PC-9 (cell line): ENCODE data around the gene USP37. TPM values are rescaled to one million over a fixed set of nuclear protein-coding genes. Genes with fewer than 3 reads are reported as not detected.

Experiments
- BruUV-seq: library from RNA; stranded (reverse); fragments of 400-500 nt; replicated peaks from 2 replicates; lab custom pipeline; 2021; lab: Mats Ljungman, UMichigan
- CTCF ChIA-PET: fragments of 300-600 bp; sonication (Branson Sonifier 250); formaldehyde crosslinking; loops from one replicate; lab custom pipeline; 2022; ENCODE audit warnings: antibody characterized with exemption; lab: Charles Lee
- POLR2A ChIA-PET: fragments of 300-600 bp; sonication (Branson Sonifier 250); formaldehyde crosslinking; loops from one replicate; lab custom pipeline; 2022; ENCODE audit warnings: antibody characterized with exemption; ENCODE audit not compliant: unreplicated experiment; lab: Charles Lee
- DNase-seq, 2 experiments: peaks; one replicate each; pipeline versions ENCODE4 v3.0.0 to v3.0.0-alpha.2; 2015 to 2022; ENCODE audit warnings: mixed read lengths in 1 of 2
- H2AFZ ChIP-seq: fragments of 200-600 bp; sonication (generic); 2 replicates; pipeline ENCODE4 v1.8.1; 2017; ENCODE audit warnings: antibody characterized with exemption
- H3F3A ChIP-seq: fragments of 200-600 bp; sonication (generic); 2 replicates; pipeline ENCODE4 v1.8.1; 2017; ENCODE audit warnings: antibody characterized with exemption, mild to moderate bottlenecking, low read depth; ENCODE audit not compliant: insufficient read depth
- H3K27ac ChIP-seq: fragments of 200-600 bp; sonication (generic); 2 replicates; pipeline ENCODE4 v1.6.1; 2016; ENCODE audit warnings: mixed run types
- H3K27me3 ChIP-seq: fragments of 200-600 bp; sonication (generic); 2 replicates; pipeline ENCODE4 v1.6.1; 2016; ENCODE audit warnings: low read depth, mixed run types; ENCODE audit not compliant: insufficient read depth
- H3K36me3 ChIP-seq: fragments of 200-600 bp; sonication (generic); 2 replicates; pipeline ENCODE4 v1.6.1; 2016; ENCODE audit warnings: low read depth, mixed run types
- H3K4me1 ChIP-seq: fragments of 200-600 bp; sonication (generic); replicated peaks from 2 replicates; pipeline ENCODE4 v1.6.1; 2016; ENCODE audit warnings: mixed run types; ENCODE audit not compliant: insufficient read depth
- H3K4me2 ChIP-seq: fragments of 200-600 bp; sonication (generic); 2 replicates; pipeline ENCODE4 v1.6.1; 2017; ENCODE audit warnings: mixed run types
- H3K4me3 ChIP-seq: fragments of 200-600 bp; sonication (generic); 2 replicates; pipeline ENCODE4 v1.6.1; 2016; ENCODE audit warnings: mixed run types
- H3K79me2 ChIP-seq: fragments of 200-600 bp; sonication (generic); 2 replicates; pipeline ENCODE4 v1.6.1; 2017; ENCODE audit warnings: low read depth, mixed run types
- H3K9me2 ChIP-seq: fragments of 200-600 bp; sonication (generic); 2 replicates; pipeline ENCODE4 v1.8.1; 2017; ENCODE audit warnings: mild to moderate bottlenecking; ENCODE audit not compliant: insufficient read depth
- H3K9me3 ChIP-seq: fragments of 200-600 bp; sonication (generic); 2 replicates; pipeline ENCODE4 v1.8.1; 2016; ENCODE audit warnings: low read depth; ENCODE audit not compliant: insufficient read depth
- H4K20me1 ChIP-seq: fragments of 200-600 bp; sonication (generic); 2 replicates; pipeline ENCODE4 v1.8.1; 2017; ENCODE audit not compliant: insufficient read depth
- CTCF ChIP-seq: fragments of 200-600 bp; sonication (generic); conservative IDR thresholded peaks from 2 replicates; pipeline ENCODE4 v1.6.1; 2017; ENCODE audit warnings: mixed run types, antibody characterized with exemption, mild to moderate bottlenecking, moderate library complexity
- EZH2 ChIP-seq: fragments of 200-600 bp; sonication (generic); IDR thresholded peaks from 2 replicates; pipeline ENCODE4 v1.8.0; 2017; ENCODE audit warnings: antibody characterized with exemption, low read depth
- intact Hi-C: fragments of 100-400 bp; cut with micrococcal nuclease; formaldehyde crosslinking; loops from one replicate; pipeline ENCODE4 v1.10.0; 2022; ENCODE audit not compliant: unreplicated experiment
- microRNA-seq: library from miRNA; unstranded; fragments of <30 nt; microRNA quantifications from one replicate; pipeline ENCODE4 v1.2.0, GENCODE V29; 2021; ENCODE audit warnings: borderline number of aligned reads, borderline replicate concordance
- total RNA-seq: library from RNA; stranded (reverse); gene quantifications from 2 replicates; pipeline ENCODE4 v1.2.3, GENCODE V29; 2021

The USP37 gene
- total RNA-seq, 1 experiment from 2014 or later, result 15.4 TPM

- H3K27ac ChIP-seq, result no peak overlapping the region
- H3K79me2 ChIP-seq, result peaks cover 30% of the 10 kb centered on the region
- no peaks in the 10 kb centered on the region for H3K9me2 ChIP-seq
- peaks cover 21% of the 10 kb centered on the region for H3K4me1 ChIP-seq
- intact Hi-C loops, result no loop called here
- POLR2A ChIA-PET, result no interaction called here
- no peaks in the 10 kb centered on the region for H3K36me3 ChIP-seq
- DNase-seq, result no peak
- peaks cover 26% of the 10 kb centered on the region; the same call in 1 of the 2 replicates for H3F3A ChIP-seq
- no peaks in the 10 kb centered on the region for H3K9me3 ChIP-seq
- BruUV-seq, result no TSS peak
- H2AFZ ChIP-seq, result no peak overlapping the region
- H4K20me1 ChIP-seq, result peaks cover 6% of the 10 kb centered on the region; the same call in 1 of the 2 replicates
- H3K27me3 ChIP-seq, result no peaks in the 10 kb centered on the region
- H3K4me3 ChIP-seq, result no peak overlapping the region
- no peak overlapping the region for H3K4me2 ChIP-seq
- TF ChIP-seq EZH2, result no peak
- no peak for TF ChIP-seq CTCF
- CTCF ChIA-PET, result no interaction called here
Measured at GRCh38 chr2:218402491-218402901, 165.7 kb downstream of the USP37 start.

- Histone ChIP-seq H3K36me3 (no peaks in the 10 kb centered on the region), H3K9me2 (no peaks in the 10 kb centered on the region), H3K9me3 (no peaks in the 10 kb centered on the region), H3K27me3 (no peaks in the 10 kb centered on the region), H3K27ac (no peak overlapping the region), H3K4me3 (no peak overlapping the region), H3F3A (peaks cover 29% of the 10 kb centered on the region; the same call in 1 of the 2 replicates), H3K79me2 (peaks cover 36% of the 10 kb centered on the region), H2AFZ (no peak overlapping the region), H3K4me1 (peaks cover 22% of the 10 kb centered on the region), H3K4me2 (peak overlapping the region; percentile 82), H4K20me1 (peaks cover 6% of the 10 kb centered on the region; the same call in 1 of the 2 replicates)
- no TSS peak for BruUV-seq
- ChIA-PET POLR2A (no interaction called here), CTCF (no interaction called here)
- intact Hi-C loops, result no loop called here
- TF ChIP-seq EZH2 (no peak), CTCF (no peak)
- DNase-seq, result no peak
Measured at GRCh38 chr2:218401890-218402289, 166.3 kb downstream of the USP37 start.

GRCh38 chr2:218400930-218401881 lies 166.9 kb downstream of the USP37 start:
- peaks cover 6% of the 10 kb centered on the region; the same call in 1 of the 2 replicates for H4K20me1 ChIP-seq
- H3K4me1 ChIP-seq, result peaks cover 22% of the 10 kb centered on the region
- peak in 1 of 2 experiments; percentile 30 for DNase-seq
- H3K36me3 ChIP-seq, result no peaks in the 10 kb centered on the region
- H3K27ac ChIP-seq, result no peak overlapping the region
- ChIA-PET POLR2A (interaction anchor here (0.6 to 1.2 kb wide), 3 partner anchors 63 to 114 kb away, joined by 3 to 9 read pairs (median 5); no protein-coding TSS in a partner anchor), CTCF (no interaction called here)
- no peaks in the 10 kb centered on the region for H3K9me2 ChIP-seq
- peaks cover 40% of the 10 kb centered on the region for H3K79me2 ChIP-seq
- H3K4me3 ChIP-seq, result peak overlapping the region; percentile 88; the same call in 1 of the 2 replicates
- no peak overlapping the region for H2AFZ ChIP-seq
- no peaks in the 10 kb centered on the region for H3K27me3 ChIP-seq
- intact Hi-C loops, result no loop called here
- BruUV-seq, result no TSS peak
- H3K9me3 ChIP-seq, result no peaks in the 10 kb centered on the region
- peaks cover 30% of the 10 kb centered on the region; the same call in 1 of the 2 replicates for H3F3A ChIP-seq
- peak overlapping the region; percentile 82 for H3K4me2 ChIP-seq
- no peak for TF ChIP-seq EZH2
- TF ChIP-seq CTCF, result no peak

Small RNA genes lying within 50 kb of the gene (microRNA-seq; reads per million reads assigned to microRNA genes)
- 21,025 reads per million, percentile 96 among the genes with 10 or more reads in this experiment for gene MIR26B

Other genes with a start within 250 kb of the USP37 start
- gene CATIP, start 211.5 kb downstream of the USP37 start, total RNA-seq, result 1.1 and 2.4 TPM in 2 replicates
- gene SLC11A1, start 186.1 kb downstream of the USP37 start, total RNA-seq, result 0.35 and 0.44 TPM in 2 replicates
- gene CTDSP1, start 168.5 kb downstream of the USP37 start, total RNA-seq, result 61.8 and 69.6 TPM in 2 replicates
- gene VIL1, start 149.2 kb downstream of the USP37 start, total RNA-seq, result not detected in 2 replicates
- gene CNOT9, start 488 bp upstream of the USP37 start, total RNA-seq, result 45.8 and 46.0 TPM in 2 replicates
- 0.74 and 1.3 TPM in 2 replicates for gene PLCD4, start 39.5 kb upstream of the USP37 start, total RNA-seq
- gene ZNF142, start 91.3 kb upstream of the USP37 start, total RNA-seq, result 23.1 and 23.7 TPM in 2 replicates
- 36.0 and 38.8 TPM in 2 replicates for gene BCS1L, start 91.3 kb upstream of the USP37 start, total RNA-seq
- gene RNF25, start 103.7 kb upstream of the USP37 start, total RNA-seq, result 24.6 and 27.2 TPM in 2 replicates
- gene STK36, start 103.7 kb upstream of the USP37 start, total RNA-seq, result 47.8 and 52.9 TPM in 2 replicates
- gene TTLL4, start 142.5 kb upstream of the USP37 start, total RNA-seq, result 43.9 and 57.1 TPM in 2 replicates
- gene CYP27A1, start 213.8 kb upstream of the USP37 start, total RNA-seq, result 0.94 and 2.0 TPM in 2 replicates